Measurements from ENCODE around the gene MID1. TPM values are rescaled to one million over a fixed set of nuclear protein-coding genes. Genes with fewer than 3 reads are reported as not detected.

The MID1 gene
- total RNA-seq, 1 experiment from 2014 or later = 11.8 TPM

- DNase-seq (ENCODE audit: low read depth) = peak; percentile 54
Measured at GRCh38 chrX:10447564-10448214, 172.7 kb downstream of the MID1 start.

GRCh38 chrX:10444204-10444603, 176.2 kb downstream of the MID1 start:
- DNase-seq (ENCODE audit: low read depth) = peak; percentile 6

GRCh38 chrX:10441464-10441863, 178.9 kb downstream of the MID1 start:
- no peak for DNase-seq (ENCODE audit: low read depth)

- no peak for DNase-seq (ENCODE audit: low read depth)
Measured at GRCh38 chrX:10433296-10433965, 187.0 kb downstream of the MID1 start.

GRCh38 chrX:10429908-10430307, 190.5 kb downstream of the MID1 start:
- no peak for DNase-seq (ENCODE audit: low read depth)

GRCh38 chrX:10427249-10427648, 193.1 kb downstream of the MID1 start:
- DNase-seq (ENCODE audit: low read depth) = no peak

GRCh38 chrX:10423716-10424115, 196.7 kb downstream of the MID1 start:
- DNase-seq (ENCODE audit: low read depth) = no peak

GRCh38 chrX:10420134-10420533, 200.3 kb downstream of the MID1 start:
- no peak for DNase-seq (ENCODE audit: low read depth)

- no peak for DNase-seq (ENCODE audit: low read depth)
Measured at GRCh38 chrX:10416424-10416823, 204.0 kb downstream of the MID1 start.

- peak; percentile 45 for DNase-seq (ENCODE audit: low read depth)
Measured at GRCh38 chrX:10415306-10416001, 204.9 kb downstream of the MID1 start.

GRCh38 chrX:10414862-10415261, 205.5 kb downstream of the MID1 start:
- peak; percentile 36 for DNase-seq (ENCODE audit: low read depth)

GRCh38 chrX:10414156-10414824, 206.1 kb downstream of the MID1 start:
- no peak for DNase-seq (ENCODE audit: low read depth)

- DNase-seq (ENCODE audit: low read depth) = no peak
Measured at GRCh38 chrX:10404436-10404835, 215.9 kb downstream of the MID1 start.

GRCh38 chrX:10401239-10401638, 219.1 kb downstream of the MID1 start:
- no peak for DNase-seq (ENCODE audit: low read depth)

GRCh38 chrX:10399043-10399741, 221.2 kb downstream of the MID1 start:
- no peak for DNase-seq (ENCODE audit: low read depth)

- no peak for DNase-seq (ENCODE audit: low read depth)
Measured at GRCh38 chrX:10398215-10398614, 222.2 kb downstream of the MID1 start.

- no peak for DNase-seq (ENCODE audit: low read depth)
Measured at GRCh38 chrX:10397349-10397748, 223.0 kb downstream of the MID1 start.

- no peak for DNase-seq (ENCODE audit: low read depth)
Measured at GRCh38 chrX:10395643-10396042, 224.7 kb downstream of the MID1 start.
